Vagina (tissue), 2 donors: ENCODE data around the gene CPLANE2. TPM values are rescaled to one million over a fixed set of nuclear protein-coding genes. Genes with fewer than 3 reads are reported as not detected.

Source experiments
- DNase-seq, 2 donors: peaks; one replicate each; pipeline ENCODE4 v3.0.0-alpha.2; 2017; ENCODE audit errors: extremely low spot score in 2 of 2
- H3K27ac ChIP-seq: fragments of 200-600 bp; sonication (generic); one replicate; pipeline ENCODE4 v1.5.1; 2019
- H3K27me3 ChIP-seq: fragments of 200-600 bp; sonication (generic); one replicate; pipeline ENCODE4 v1.5.1; 2019
- H3K36me3 ChIP-seq, 2 donors: fragments of 200-600 bp; sonication (generic); one replicate each; pipeline ENCODE4 v1.5.1; 2017 to 2019
- H3K4me1 ChIP-seq: fragments of 200-600 bp; sonication (generic); one replicate; pipeline ENCODE4 v1.5.1; 2019
- H3K4me3 ChIP-seq, 2 donors: fragments of 200-600 bp; sonication (generic); 1 replicate in 1 of 2; 2 replicates in 1 of 2; pipeline ENCODE4 v1.5.1; 2016 to 2019
- H3K9me3 ChIP-seq: fragments of 200-600 bp; sonication (generic); one replicate; pipeline ENCODE4 v1.5.1; 2019
- POLR2A ChIP-seq, 2 donors: fragments of 450-650 bp; IDR thresholded peaks; one replicate each; pipeline ENCODE4 v1.6.1; 2017; ENCODE audit warnings: antibody characterized with exemption in 2 of 2, mild to moderate bottlenecking in 2 of 2, moderate library complexity in 2 of 2
- POLR2AphosphoS5 ChIP-seq, 2 donors: sonication (generic); formaldehyde crosslinking; IDR thresholded peaks; one replicate each; pipeline ENCODE4 v1.9.0; 2017; ENCODE audit warnings: antibody characterized with exemption in 2 of 2, mild to moderate bottlenecking in 2 of 2, low read depth in 1 of 2; ENCODE audit not compliant: insufficient read depth in 1 of 2
- intact Hi-C: fragments of 100-400 bp; cut with DNase I; formaldehyde crosslinking; loops from one replicate; pipeline ENCODE4 v1.15.1; 2023
- total RNA-seq: library from RNA; depleted of rRNA; stranded (reverse); fragments of >200 nt; gene quantifications from one replicate; pipeline ENCODE4 v1.2.3, GENCODE V29; 2016
- TF ChIP-seq, protein P1 (sequence below), 3 experiments: fragments of 450-650 bp in 2 of 3; fragments of 200-600 bp in 1 of 3; sonication (generic) in 1 of 3; IDR thresholded peaks; one replicate each; pipeline ENCODE4 v1.5.1; 2017 to 2019; ENCODE audit warnings: antibody characterized with exemption in 3 of 3, mild to moderate bottlenecking in 2 of 3, moderate library complexity in 2 of 3

The CPLANE2 gene
- total RNA-seq, 1 donor from 2014 or later: 1.2 TPM

GRCh38 chr1:16187748-16188401 lies 49.1 kb downstream of the CPLANE2 start:
- Histone ChIP-seq H3K36me3 (no peaks in the 10 kb centered on the region), H3K4me1 (peaks cover 54% of the 10 kb centered on the region), H3K9me3 (no peaks in the 10 kb centered on the region), H3K27me3 (no peaks in the 10 kb centered on the region), H3K27ac (peak overlapping the region; percentile 65), H3K4me3 (no peak overlapping the region)
- TF ChIP-seq, protein P1, sequence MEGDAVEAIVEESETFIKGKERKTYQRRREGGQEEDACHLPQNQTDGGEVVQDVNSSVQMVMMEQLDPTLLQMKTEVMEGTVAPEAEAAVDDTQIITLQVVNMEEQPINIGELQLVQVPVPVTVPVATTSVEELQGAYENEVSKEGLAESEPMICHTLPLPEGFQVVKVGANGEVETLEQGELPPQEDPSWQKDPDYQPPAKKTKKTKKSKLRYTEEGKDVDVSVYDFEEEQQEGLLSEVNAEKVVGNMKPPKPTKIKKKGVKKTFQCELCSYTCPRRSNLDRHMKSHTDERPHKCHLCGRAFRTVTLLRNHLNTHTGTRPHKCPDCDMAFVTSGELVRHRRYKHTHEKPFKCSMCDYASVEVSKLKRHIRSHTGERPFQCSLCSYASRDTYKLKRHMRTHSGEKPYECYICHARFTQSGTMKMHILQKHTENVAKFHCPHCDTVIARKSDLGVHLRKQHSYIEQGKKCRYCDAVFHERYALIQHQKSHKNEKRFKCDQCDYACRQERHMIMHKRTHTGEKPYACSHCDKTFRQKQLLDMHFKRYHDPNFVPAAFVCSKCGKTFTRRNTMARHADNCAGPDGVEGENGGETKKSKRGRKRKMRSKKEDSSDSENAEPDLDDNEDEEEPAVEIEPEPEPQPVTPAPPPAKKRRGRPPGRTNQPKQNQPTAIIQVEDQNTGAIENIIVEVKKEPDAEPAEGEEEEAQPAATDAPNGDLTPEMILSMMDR (IDR thresholded peaks at IDR 0.05): peak; percentile 92 to 97 (median 97)
- TF ChIP-seq POLR2A (IDR thresholded peaks at IDR 0.05) (no peak), POLR2AphosphoS5 (IDR thresholded peaks at IDR 0.05; ENCODE audit: insufficient read depth in 1 of 2, low read depth in 1 of 2) (peak; percentile 30 to 46)
- no peak for DNase-seq
- intact Hi-C loops: loop anchor here (2.0 kb wide), 1 partner anchor 109 kb away; no protein-coding TSS in a partner anchor

- H3K27ac ChIP-seq: peak overlapping the region; percentile 54
- DNase-seq: no peak
- intact Hi-C loops: loop anchor here (2.0 kb wide), 1 partner anchor 108 kb away; no protein-coding TSS in a partner anchor
- no peaks in the 10 kb centered on the region for H3K9me3 ChIP-seq
- no peak overlapping the region for H3K4me3 ChIP-seq
- H3K4me1 ChIP-seq: peaks cover 62% of the 10 kb centered on the region
- TF ChIP-seq, protein P1 (IDR thresholded peaks at IDR 0.05): no peak
- TF ChIP-seq POLR2AphosphoS5 (IDR thresholded peaks at IDR 0.05; ENCODE audit: insufficient read depth in 1 of 2, low read depth in 1 of 2): no peak
- no peak for TF ChIP-seq POLR2A (IDR thresholded peaks at IDR 0.05)
- H3K27me3 ChIP-seq: no peaks in the 10 kb centered on the region
- no peaks in the 10 kb centered on the region for H3K36me3 ChIP-seq
Measured at GRCh38 chr1:16186655-16187235, 50.2 kb downstream of the CPLANE2 start.

DNA sequence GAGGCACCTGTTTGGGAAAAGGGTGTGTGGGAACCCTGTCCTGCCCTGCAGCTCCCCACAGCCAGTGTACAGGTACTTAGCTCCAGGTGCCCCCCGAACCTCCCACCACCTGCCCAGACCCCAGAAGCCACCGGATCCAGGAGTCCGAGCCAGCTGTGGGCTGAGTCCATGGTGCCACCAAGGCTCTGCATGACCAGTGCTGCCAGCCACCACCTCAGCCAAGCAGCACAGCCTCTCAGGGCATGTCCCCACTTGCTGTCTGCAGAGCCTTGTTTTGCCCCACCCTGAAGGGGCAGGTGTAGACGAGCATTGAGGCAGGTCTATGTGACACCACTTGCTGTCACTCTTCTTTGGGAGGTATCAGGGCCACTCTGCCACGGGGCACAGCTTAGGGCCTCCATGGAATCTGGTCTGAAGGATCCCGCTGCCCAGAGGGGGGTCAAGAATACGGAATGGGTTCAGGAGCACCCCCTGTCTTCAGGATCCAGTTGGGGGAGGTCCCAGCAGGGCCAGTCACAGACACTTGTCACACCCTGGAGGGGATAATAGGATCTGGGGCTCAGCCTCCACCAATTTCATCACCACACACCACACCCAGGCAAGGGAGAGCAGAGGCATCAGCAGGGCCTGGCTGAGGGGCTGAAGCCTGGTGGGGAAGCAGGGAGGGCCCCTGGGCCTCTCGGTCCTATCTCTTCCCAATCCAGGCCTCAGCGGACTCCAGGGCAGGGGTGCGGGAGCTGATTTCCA lies 52.3 kb downstream of the CPLANE2 start:
- Histone ChIP-seq H3K9me3 (no peaks in the 10 kb centered on the region), H3K4me1 (peaks cover 60% of the 10 kb centered on the region), H3K27me3 (no peaks in the 10 kb centered on the region), H3K27ac (peak overlapping the region; percentile 83), H3K36me3 (no peaks in the 10 kb centered on the region), H3K4me3 (no peak overlapping the region)
- TF ChIP-seq POLR2AphosphoS5 (IDR thresholded peaks at IDR 0.05; ENCODE audit: insufficient read depth in 1 of 2, low read depth in 1 of 2) (peak in 1 of 2 donors; percentile 51), POLR2A (IDR thresholded peaks at IDR 0.05) (no peak)
- TF ChIP-seq, protein P1 (IDR thresholded peaks at IDR 0.05): no peak
- intact Hi-C loops: loop anchor here (5.0 kb wide), 2 partner anchors 37 to 63 kb away; no protein-coding TSS in a partner anchor
- no peak for DNase-seq

DNA sequence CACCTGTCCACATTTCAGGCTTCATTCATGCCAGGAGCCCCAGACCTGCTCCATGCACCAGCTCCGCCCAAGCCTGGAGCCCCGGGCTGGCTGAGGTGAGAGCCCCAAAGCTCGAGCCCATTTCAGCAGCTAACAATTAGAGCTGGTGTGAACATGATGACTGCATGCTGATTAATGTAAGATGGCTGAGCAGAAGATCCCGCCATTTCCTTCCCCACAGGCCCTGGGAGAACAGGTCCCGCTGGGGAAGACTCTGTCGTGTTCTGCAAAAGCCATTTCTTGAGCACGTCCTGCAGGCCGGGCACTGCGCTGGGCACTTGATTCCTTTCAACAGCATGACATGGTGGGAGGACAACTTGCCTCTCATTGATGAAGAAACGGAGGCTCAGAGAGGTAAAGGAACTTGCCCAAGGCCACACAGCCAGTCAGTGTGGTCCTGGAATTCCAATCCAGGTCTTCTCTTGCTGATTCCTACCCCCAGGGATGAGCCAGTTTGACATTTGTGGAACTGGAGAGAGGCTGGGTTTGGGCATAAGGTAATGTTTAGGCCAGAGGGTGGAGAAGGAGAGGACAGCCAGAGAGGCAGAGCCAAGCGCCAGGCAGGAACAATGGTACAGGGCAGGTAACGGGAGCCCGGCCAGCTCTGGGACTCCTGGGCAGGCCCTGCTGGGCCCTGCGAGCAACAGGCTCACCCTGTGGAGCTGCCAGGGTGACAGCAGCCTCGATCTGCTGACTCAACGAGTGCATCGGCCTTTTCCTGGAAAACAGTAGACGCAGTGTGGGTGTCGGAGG lies 53.0 kb downstream of the CPLANE2 start:
- TF ChIP-seq POLR2A (IDR thresholded peaks at IDR 0.05) (no peak), POLR2AphosphoS5 (IDR thresholded peaks at IDR 0.05; ENCODE audit: insufficient read depth in 1 of 2, low read depth in 1 of 2) (no peak)
- TF ChIP-seq, protein P1 (IDR thresholded peaks at IDR 0.05): no peak
- DNase-seq: no peak
- intact Hi-C loops: loop anchor here (5.0 kb wide), 2 partner anchors 37 to 63 kb away; no protein-coding TSS in a partner anchor
- peak overlapping the region; percentile 83 for H3K27ac ChIP-seq
- no peaks in the 10 kb centered on the region for H3K9me3 ChIP-seq
- H3K27me3 ChIP-seq: no peaks in the 10 kb centered on the region
- H3K4me3 ChIP-seq: peak overlapping the region in 1 of 2 donors; percentile 10
- H3K36me3 ChIP-seq: no peaks in the 10 kb centered on the region
- peaks cover 58% of the 10 kb centered on the region for H3K4me1 ChIP-seq
